Measurements from ENCODE around the gene CD3G. TPM values are rescaled to one million over a fixed set of nuclear protein-coding genes. Genes with fewer than 3 reads are reported as not detected.
A peak's percentile ranks its signal among the peaks of the same experiment; 100 is the strongest.

The CD3G gene
- total and polyA plus RNA-seq, 9 of the 15 experiments (the other 6 are each of a cell fraction or from before 2014, with no cell fraction given), result 0.30 to 1.7 (median 0.47) TPM

DNA sequence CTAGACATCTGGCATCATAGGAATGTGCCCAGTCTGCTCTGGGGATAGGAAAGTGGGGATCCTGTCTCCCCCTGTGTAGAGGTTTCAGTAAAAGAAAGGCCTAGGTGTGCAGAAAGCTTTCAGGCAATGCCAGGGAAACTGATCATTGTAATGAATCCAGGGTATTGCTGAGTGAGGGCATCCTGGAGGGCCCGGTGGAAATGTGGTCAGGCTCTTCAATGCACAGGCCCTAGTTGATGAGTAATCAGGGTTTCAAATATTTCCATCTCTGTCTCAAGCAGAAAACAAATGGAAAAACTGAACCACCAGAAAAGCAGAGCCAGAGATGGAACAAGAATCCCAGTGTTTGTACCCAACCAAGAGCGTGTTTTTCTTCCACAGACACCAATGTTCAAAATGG is 37.6 kb upstream of the CD3G start:
- H3K4me3 ChIP-seq, result no peak overlapping the region
- TF ChIP-seq MLX (CRISPR knock-in tag; conservative IDR thresholded peaks at IDR 0.05), result no peak
- no peak for TF ChIP-seq PCBP1 (IDR thresholded peaks at IDR 0.05; ENCODE audit: low read depth, low read length, poor library complexity, severe bottlenecking)
- no peak for TF ChIP-seq JUND (IDR thresholded peaks at IDR 0.05; ENCODE audit: borderline replicate concordance, low read depth, low read length)
- no peak for TF ChIP-seq JUND (tag; IDR thresholded peaks at IDR 0.05; ENCODE audit: borderline replicate concordance, low read depth, low read length)
- TF ChIP-seq ZNF184 (CRISPR knock-in tag; IDR thresholded peaks at IDR 0.05), result no peak
- TF ChIP-seq U2AF2 (optimal IDR thresholded peaks at IDR 0.05; ENCODE audit: low read depth, low read length), result no peak
- TF ChIP-seq, protein P1, sequence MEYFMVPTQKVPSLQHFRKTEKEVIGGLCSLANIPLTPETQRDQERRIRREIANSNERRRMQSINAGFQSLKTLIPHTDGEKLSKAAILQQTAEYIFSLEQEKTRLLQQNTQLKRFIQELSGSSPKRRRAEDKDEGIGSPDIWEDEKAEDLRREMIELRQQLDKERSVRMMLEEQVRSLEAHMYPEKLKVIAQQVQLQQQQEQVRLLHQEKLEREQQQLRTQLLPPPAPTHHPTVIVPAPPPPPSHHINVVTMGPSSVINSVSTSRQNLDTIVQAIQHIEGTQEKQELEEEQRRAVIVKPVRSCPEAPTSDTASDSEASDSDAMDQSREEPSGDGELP (CRISPR knock-in tag; IDR thresholded peaks at IDR 0.05; ENCODE audit: borderline replicate concordance), result no peak
- no peak for TF ChIP-seq ZNF41 (CRISPR knock-in tag; conservative IDR thresholded peaks at IDR 0.05)
- no peak for TF ChIP-seq CREBBP (IDR thresholded peaks at IDR 0.05; ENCODE audit: low read depth, low read length)
- TF ChIP-seq, protein P2, sequence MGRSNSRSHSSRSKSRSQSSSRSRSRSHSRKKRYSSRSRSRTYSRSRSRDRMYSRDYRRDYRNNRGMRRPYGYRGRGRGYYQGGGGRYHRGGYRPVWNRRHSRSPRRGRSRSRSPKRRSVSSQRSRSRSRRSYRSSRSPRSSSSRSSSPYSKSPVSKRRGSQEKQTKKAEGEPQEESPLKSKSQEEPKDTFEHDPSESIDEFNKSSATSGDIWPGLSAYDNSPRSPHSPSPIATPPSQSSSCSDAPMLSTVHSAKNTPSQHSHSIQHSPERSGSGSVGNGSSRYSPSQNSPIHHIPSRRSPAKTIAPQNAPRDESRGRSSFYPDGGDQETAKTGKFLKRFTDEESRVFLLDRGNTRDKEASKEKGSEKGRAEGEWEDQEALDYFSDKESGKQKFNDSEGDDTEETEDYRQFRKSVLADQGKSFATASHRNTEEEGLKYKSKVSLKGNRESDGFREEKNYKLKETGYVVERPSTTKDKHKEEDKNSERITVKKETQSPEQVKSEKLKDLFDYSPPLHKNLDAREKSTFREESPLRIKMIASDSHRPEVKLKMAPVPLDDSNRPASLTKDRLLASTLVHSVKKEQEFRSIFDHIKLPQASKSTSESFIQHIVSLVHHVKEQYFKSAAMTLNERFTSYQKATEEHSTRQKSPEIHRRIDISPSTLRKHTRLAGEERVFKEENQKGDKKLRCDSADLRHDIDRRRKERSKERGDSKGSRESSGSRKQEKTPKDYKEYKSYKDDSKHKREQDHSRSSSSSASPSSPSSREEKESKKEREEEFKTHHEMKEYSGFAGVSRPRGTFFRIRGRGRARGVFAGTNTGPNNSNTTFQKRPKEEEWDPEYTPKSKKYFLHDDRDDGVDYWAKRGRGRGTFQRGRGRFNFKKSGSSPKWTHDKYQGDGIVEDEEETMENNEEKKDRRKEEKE (IDR thresholded peaks at IDR 0.05; ENCODE audit: borderline replicate concordance in 1 of 2, control insufficient read depth in 1 of 2, low read depth in 2 of 2, low read length in 1 of 2), result no peak
- no peak for TF ChIP-seq NONO (IDR thresholded peaks at IDR 0.05; ENCODE audit: low read depth in 2 of 2, low read length in 1 of 2)
- no peak for DNase-seq (ENCODE audit: extremely low read depth in 1 of 4, low spot score in 3 of 4)
- H3K9me1 ChIP-seq (ENCODE audit: control insufficient read depth, insufficient read depth, low read length), result no peaks in the 10 kb centered on the region
- H3K36me3 ChIP-seq (ENCODE audit: control insufficient read depth, insufficient read depth, low read length), result no peaks in the 10 kb centered on the region
- ChIA-PET CTCF (ENCODE audit: low intra/inter-chr PET ratio) (no interaction called here), POLR2A (no interaction called here)
- FAIRE-seq, result peak; percentile 11
- intact Hi-C loops (cut with micrococcal nuclease), result no loop called here
- H3K79me2 ChIP-seq (ENCODE audit: control insufficient read depth, insufficient read depth, low read length), result no peaks in the 10 kb centered on the region
- no TSS peak for BruUV-seq (replicated peaks)
- no peak overlapping the region for H3K4me2 ChIP-seq (ENCODE audit: insufficient read depth, low read length)
- no peak overlapping the region for H3K27ac ChIP-seq (ENCODE audit: extremely low read depth, low read depth, low read length)
- in situ Hi-C loops (cut with MboI), result no loop called here
- no peak overlapping the region for H3K9ac ChIP-seq (ENCODE audit: insufficient read depth in 1 of 2, low read depth in 2 of 2, low read length in 2 of 2)
- ATAC-seq, result no peak
- no peaks in the 10 kb centered on the region for H4K20me1 ChIP-seq (replicated peaks; ENCODE audit: control insufficient read depth, insufficient read depth, low read length)
- H3K9me3 ChIP-seq (replicated peaks; ENCODE audit: control insufficient read depth, insufficient read depth, low read depth, low read length), result no peaks in the 10 kb centered on the region
- WGBS (ENCODE audit: insufficient coverage, low coverage, missing lambda C conversion rate), result 18% methylated on average over 2 of the region's 2 CpGs
- no peak overlapping the region for H2AFZ ChIP-seq (ENCODE audit: low read depth, low read length)
- H3K27me3 ChIP-seq (ENCODE audit: control insufficient read depth in 2 of 2, insufficient read depth in 2 of 2, low read length in 2 of 2), result peaks cover 4 to 6% of the 10 kb centered on the region in 2 experiments; a peak in 3 of 5 replicates
- peaks cover 0 to 8% of the 10 kb centered on the region in 2 experiments; a peak in 3 of 5 replicates for H3K4me1 ChIP-seq (replicated peaks in 1 of 2; ENCODE audit: control insufficient read depth in 2 of 2, insufficient read depth in 2 of 2, low read length in 2 of 2)
